HG02938 (cell line): Measurements from ENCODE around the gene NUAK1.

Experiments used
- ATAC-seq: cut with Tn5 transposase; IDR thresholded peaks from one replicate; pipeline ENCODE4 v1.9.1; 2021; ENCODE audit warnings: mild to moderate bottlenecking, moderate library complexity; ENCODE audit not compliant: unreplicated experiment

NUAK1 gene

DNA sequence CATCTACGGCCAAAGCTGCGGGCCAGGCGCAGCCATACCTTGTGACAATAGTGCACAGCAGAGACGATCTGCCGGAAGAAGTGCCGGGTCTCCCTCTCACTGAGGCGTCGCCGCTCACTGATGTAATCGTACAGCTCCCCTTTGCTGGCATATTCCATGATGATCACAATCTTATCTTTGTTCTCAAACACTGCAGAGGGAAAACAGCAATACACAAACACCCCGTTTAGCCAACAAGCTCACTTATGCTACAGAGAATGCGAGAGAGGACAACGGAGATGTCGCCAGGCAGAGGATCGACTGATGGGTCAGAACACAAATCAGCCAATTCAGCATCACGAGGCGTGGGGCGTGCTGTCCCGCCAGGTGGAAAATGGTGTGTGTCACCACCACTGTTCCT is 52.1 kb downstream of the NUAK1 start:
- ATAC-seq, result no peak

DNA sequence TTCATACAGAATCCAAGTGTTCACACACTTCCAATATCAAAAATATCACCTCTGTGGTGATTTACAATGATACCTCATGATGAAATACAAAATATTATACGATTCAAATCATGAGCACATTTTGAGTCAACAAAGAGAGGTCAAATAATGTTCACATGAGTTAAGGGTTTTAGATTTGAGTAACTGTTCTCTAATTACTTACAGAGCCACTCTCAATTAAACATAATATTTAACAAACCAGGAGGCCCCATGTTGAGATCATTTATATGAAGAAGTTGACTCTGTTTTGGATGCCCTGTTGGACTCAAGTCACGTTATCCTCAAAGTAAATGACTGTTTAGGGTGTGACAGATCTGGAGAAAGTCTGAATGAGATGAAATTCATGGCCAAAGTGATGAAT is 53.5 kb downstream of the NUAK1 start:
- ATAC-seq, result no peak

DNA sequence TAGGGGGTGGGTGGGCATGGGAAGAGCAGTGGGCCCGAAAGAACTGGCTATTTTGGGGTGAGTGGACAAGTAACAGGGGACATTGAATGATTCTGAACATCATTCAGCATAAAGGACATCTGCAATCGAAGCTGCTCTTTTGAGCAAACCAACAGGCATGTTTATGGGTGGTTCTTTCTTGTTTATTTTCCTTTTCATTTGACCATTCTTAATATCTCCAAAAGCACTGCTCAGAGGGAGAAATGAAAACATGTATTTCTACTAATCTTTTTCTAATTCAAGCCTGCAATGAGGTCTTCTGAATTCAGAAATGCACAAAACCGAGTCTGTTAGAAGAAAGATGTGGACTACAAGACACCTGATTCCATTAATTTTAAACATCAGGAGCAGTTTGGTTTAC is 54.0 kb downstream of the NUAK1 start:
- ATAC-seq, result no peak

DNA sequence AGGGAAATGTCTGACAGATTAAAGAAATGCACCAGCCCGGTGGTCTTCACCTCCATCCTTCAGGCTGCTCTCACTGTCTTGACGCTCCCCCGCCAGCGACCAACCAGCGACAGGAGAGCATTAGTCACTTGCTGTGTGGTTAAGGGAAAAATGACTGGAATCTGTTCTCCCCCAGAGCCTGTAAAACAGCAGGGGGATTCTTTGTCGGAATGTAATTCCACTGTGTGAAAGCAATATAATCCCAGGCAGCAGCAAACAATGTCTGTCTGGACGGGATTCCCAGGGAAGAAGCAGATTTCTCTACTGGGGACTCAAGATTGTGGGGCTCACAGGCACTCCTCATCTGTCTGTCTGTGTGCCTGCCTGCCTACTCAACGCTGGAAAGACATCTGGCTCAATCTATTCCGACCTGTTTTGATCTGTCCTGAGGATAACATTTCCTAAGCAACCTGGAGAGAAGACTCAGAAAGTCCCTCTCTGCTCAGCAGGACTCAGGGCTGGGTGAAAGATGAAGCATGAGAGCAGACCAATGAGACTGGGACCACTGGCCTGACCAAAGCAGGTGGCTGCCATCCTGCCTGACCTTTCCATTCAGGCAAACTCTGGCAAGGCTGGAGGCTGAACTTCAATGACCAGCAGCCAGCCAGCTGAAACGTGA is 54.6 kb downstream of the NUAK1 start:
- ATAC-seq, result no peak

DNA sequence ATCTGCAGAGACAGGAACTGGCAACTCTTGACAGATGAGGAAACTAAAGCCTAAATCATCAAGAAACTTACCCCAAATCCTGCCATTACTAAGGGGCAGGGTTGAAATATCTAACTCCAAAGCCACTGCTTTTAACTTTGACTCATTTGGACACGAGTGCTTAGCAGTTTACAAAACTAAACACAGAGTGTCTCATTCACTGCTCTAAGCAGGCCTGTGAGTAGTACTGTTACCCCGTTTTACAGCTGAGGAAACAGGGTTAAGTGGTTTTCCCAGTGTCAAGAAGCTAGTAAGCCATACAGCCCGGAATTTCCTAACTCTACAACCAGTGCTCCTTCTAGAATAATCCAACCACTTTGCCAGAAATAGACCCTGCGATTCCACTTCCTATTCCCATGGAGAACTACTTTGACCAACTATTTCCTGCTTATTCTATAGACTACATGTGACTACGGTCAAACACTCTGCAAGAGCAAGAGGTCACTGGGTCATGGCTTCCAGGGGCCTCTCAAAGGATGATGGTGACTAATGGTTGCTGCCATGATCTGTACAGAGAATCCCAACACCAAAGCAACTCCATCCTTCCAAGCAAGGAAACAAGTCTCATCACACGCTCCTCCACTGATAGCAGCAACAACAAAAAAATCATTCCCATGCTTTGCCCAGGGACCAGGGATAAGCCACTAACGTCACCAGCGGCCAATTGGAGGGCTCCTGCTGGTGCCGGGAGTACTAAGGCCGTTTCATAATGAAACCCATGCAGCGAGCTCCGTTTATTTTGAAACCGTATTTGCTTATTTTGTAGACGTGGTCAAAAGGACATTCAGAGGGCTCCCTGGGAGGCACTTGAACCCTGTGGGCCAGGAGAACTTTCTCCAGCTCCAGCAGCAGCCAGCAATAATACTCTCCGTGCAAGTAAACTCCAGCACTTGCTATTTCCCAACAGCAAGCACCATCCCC is 56.3 kb downstream of the NUAK1 start:
- ATAC-seq, result no peak

DNA sequence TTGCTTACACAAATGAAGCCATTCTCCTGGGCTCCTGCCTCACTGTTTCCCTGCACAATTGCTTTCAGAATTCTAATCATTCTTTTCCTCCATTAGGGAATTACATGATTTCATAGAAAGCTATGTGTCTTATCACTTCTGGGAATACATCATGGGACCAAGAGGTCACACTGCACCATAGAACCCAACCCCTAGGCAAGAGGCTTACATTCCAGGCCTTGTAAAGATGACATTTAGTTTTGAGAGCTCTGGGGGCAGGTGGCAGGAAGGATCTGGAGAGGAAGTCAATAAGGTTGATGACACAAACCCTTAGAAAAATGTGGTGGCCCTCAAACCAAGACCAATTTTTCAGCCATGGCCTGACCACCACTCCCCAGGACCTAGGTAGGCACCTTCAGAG is 57.1 kb downstream of the NUAK1 start:
- ATAC-seq, result no peak

DNA sequence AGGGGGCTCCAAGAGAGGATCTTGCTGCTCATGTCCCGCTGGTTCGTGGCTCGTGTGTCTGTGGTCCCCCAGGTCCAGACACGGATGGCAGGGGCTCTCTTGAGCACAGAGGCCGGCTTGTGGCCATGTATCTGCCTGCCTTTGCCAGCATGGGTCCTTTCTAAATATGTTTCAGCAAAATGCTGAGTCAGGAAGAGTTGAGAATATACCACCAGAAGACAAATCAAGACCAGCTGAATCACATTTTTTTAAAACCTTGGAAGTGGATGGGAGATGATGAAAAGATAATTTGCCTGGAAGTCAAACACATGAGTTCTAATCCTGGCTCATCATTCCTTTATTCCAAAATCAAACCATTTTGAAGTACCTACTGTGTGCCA is 58.0 kb downstream of the NUAK1 start:
- ATAC-seq, result no peak

DNA sequence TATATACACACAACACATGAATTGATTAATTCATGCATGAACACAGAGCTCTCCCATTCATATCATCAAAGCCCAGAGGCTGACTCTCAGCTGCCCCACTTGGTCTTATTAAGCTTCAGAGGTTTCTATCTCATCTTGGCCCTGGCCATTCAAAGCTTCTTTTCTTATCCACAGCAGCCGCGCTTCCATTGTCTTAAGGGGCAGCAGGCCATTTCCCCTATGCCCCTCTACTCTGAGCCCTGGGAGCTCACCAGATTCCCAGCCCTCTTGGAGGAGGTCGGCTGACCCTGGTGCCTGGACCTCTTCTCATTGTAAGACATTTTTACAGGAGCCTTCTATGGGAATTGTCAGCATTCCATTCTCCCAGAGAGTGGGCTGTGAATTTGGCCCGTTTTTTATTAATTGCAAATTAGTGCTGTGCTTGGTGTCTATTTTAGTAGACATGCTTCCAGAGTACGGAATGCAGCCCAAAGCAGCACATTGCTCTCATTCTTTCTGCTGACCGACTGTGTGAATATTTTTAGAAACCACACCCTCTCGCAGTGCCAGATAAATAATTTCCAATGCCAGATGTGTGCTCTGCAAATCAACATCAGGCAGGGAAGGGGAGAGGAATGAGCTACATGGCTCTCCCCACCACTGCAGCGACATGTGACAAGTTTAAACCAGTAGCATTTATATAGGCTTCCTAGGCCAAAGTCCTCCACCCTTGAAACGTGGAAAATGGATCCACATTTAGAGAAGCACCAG is 58.5 kb downstream of the NUAK1 start:
- no peak for ATAC-seq

DNA sequence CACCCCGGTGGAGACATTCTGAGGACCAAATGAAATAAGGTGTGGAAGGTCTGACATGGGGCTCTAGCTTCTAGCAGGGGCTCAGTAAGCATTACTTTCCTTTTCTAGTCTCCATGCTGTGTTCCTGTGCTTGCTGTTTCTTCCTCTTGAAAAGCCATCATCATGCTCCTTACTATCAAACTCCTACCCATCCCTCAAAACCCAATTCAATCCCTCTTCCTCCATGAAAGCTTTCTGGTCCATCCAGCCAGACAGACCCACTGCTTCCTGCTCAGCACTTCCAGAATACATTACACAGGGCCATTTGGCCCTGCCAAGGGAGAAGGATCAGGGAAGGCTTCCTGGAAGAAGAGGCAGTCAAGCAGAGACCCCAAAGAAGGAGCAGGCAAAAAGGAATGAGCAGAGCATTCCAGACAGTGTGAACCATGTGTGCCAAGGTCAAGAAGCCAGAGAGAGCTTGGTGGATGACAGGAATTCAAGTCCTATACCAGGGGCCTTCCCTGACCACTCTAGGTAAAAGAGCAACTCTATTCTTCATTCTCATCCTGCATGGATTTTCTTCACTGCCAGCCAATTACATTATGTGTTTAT is 59.5 kb downstream of the NUAK1 start:
- ATAC-seq, result no peak

DNA sequence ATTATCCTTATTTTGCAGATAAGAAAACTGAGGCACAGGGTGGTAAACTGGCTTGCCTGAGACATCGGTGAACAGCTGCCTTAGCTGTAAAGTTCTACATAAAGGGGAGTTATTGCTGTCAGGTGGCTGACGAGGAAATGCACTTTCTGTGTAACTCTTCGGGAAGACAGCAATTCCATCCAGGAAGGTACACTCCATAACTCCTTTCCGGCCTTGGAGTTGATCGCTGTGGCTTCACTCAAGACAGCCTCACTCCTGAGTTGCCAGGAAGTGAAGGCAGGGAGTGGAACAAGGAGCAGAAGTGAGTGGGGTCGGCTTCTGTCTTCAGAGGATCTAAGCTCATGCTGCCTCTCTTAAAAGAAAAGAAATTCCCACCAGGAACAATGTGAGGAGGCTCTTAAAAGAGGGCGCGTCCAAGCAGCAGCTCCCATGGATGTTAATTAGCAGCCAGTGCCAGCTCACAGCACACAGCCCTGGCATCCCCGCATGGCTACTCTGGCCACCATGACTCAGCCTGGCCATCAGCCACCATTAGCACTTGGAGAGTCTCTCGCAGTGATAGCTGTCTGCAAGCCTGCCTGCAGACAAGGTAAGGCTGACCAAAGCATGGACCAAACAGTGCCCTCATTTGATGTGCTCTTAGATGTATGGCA is 60.3 kb downstream of the NUAK1 start:
- ATAC-seq, result no peak

DNA sequence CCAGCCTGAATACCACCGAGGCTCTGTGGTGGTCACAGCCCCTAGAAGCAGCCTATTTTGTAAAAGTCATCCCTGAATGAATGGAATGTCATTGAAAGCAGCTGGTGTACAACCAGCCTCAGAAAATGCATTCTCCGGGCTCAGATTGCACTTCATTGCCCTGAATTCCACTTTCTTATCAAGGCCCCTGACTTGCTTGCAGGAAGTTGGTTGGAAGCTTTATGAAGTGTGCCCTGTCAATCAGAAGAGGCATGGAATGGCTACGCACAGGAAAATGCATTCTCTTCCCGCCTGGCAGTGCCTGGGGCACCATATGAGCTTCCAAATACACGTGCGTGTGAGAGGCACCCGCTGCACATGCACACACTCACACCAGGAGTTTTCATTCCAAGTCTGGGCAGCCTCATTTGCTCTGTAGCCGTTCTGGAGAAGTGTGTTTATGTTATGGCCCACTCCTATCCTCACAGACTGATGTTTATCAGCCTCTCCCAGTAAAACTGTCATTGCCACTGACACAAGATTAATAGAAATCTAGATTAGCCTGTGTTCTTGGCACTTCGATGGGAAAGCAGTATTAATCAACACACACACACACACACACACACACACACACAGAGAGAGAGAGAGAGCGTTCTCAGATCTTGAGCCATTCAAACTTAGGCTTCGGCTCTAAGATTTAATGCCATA is 63.9 kb downstream of the NUAK1 start:
- no peak for ATAC-seq

DNA sequence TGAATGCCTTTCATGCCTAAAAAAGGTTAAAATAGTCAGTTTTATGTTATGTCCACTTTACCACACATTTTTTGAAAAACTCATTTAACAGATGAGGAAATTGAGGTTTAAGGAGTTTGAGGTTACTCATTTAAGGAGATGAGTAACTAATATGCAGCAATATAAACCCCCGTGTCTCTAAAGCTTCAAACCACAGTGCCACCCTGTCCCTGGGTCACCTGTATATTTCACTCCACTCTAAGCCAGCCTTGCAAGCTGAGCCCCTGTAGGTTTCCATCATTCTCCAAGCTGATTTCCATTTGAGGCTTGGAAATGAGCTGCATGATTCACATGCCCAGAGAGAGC is 64.4 kb downstream of the NUAK1 start:
- no peak for ATAC-seq

DNA sequence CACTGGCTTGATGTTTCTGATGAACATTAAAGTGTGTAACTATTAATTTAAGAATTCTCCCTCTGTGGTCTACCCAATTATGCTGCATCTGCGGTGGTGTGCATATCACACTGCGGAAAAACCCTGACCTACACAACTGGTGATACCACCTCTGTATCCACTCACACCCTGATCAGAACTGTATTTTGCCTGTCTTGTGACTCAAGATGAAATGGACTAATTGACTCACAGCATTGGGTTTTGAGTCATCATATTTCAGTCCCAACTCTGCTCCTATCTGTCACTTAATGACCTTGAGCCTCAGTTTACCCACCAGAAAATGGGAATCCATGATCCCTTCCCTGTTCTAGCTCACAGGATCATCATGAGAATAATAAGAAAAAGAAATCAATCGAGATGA is 65.6 kb downstream of the NUAK1 start:
- ATAC-seq, result no peak

DNA sequence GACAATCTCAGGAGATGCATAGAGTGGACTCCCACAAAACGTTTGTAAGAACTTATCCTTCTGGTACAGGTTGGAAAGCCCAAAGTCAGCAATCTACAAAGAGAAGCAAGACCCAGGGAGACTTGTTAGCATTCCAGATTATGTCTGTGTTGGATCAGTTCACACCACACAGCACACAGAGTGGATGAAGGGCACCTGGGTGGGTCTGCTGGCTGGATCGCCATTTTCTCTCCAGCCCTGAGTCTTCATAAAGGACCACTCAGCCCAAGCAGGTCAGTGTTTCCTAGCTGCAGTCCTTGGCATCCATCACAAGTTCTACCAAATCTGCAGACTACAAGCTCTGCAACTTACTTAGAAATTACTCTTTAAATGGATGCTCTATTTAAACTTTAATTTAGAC is 66.0 kb downstream of the NUAK1 start:
- no peak for ATAC-seq

DNA sequence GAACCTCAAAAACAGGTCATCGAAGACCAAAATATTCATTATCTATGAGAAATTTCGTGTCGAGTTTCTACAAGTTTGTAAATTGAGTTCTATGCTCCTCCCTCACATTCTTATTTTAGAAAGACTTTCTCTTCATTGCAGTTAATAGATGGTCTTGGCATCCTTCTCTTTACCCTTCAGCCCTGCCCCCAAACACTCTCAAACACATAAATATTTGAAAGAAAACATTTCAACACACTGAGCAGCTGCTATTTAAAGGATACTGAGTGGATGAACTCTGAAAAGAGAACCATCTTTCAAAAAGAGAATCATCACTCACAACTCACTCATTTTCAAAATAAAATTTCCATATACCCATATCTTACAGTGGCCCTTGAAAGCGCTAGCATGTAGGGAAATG is 67.1 kb downstream of the NUAK1 start:
- no peak for ATAC-seq

DNA sequence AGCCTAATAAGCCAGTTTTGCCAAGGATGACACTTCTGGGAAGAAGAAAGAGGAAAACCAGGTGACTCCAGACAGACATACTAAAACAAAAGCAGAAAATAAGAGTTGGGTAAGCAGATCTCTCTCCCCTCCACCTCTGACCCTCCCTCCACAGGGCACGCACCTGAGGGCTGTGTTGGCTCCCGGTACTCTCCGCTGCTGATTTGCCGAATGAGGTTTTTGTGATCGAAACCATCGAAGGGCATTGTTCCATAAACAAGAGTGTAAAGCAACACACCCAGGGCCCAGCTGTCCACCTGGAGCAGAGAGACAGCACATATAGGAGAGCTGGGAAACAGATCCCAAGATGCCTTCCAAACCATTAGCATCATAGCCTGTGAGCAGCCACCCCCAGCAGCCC is 68.1 kb downstream of the NUAK1 start:
- ATAC-seq, result no peak

DNA sequence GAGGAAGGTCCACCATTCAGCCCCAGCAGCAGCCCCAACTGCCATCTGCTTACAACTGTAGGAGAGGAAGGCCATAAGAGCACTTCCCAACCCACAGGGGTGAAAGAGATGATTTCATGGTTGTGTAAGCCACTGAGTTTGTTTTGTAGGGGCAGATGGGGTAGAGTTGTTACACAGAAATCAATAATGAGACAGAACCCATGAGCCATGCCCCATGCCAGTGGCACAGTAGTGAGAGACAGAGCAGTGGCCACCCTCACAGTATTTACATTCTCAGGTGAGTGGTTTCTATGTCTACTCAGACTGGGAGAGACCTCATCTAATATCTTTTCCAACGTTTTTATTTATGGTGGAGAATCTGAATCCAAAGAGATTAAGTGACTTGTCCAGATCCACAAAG is 68.6 kb downstream of the NUAK1 start:
- no peak for ATAC-seq

DNA sequence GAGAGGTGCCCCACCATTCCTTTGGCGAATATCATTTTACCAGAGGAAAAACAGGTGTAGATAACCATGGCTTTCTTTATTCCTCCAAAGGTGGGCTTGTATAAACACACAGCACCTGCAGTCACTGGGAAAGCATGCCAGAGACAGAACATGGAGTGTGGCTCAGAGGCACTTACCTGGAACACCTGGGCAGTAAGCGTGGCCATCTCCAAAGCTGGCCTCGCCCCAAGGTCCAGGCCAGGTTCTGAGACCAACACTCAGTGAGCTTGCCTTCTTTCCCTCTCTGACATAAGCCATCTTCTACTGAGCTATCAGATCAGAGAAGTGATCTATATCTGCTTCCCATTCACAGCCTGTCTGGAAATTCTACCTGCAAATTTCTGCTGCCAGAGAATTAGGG is 70.5 kb downstream of the NUAK1 start:
- ATAC-seq, result no peak

DNA sequence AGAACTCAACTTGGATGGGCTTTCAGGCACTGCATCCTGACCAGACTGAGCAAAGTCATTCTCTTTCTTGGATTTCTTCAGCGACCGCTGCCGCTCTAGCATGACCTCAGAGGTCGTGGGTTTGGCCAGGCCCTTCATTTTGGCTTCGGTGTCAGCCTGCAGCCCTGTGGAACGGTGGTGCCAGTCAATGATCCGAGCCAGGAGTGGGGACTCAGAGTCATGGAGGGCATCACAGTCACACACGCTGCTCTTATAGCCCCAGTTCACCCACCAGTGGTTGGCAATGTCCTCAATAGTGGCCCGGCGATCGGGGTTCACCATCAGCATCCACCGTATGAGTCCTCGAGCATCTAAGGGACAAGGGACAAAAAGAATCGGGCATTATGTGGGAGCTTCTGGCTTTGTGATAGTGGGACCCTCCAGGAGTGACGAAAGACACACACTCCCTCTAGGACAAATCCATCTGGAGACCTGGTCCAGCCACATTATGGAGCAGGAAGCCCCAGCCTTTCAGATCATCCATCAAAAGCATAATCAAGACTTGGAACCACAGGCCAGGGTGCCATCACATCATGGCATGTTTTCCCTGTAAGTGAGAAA is 71.0 kb downstream of the NUAK1 start:
- no peak for ATAC-seq

DNA sequence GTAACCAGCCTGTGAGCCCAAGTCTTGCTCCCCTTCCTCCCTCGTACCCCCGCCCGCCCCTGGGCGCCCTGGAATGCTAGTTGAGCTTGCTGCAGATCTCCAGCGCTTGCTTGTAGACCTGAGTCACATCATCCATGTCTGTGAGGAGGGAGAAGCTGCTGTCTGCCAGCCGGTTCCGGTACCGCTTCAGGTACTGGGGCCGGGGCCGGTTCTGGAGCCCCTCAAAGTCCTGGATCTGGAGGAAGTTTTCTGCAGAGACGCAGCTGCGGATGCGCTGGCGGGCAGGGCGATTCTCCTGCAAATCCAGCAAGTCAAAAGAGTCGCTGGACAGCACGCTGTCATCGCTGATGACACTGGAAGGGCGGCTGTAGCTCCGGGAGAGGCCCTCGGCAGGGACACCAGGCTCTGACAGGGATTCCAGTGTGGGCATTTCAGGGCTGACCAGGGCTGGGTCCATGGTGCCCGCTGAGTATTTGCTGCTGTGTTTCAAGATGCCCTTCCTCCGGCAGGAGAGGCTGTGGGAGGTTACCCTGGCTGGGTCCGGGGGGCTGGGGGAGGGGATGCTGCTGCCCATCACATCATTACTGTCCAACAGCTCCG is 71.9 kb downstream of the NUAK1 start:
- ATAC-seq, result no peak
